RWPE1 (cell line): Measurements from ENCODE around the gene ARMC6.
"Not testable (repeated sequence)": the region's sequence is repeated elsewhere in the genome, so short reads cannot be mapped to it uniquely, and the experiment has no call there.

Experiments
- CTCF ChIA-PET: fragments of 350-600 bp; sonication (Branson Sonifier 250); formaldehyde crosslinking; extraction: SDS; loops from one replicate; lab custom pipeline; 2021; lab: Yijun Ruan, JAX
- POLR2A ChIA-PET: fragments of 400-600 bp; formaldehyde crosslinking; extraction: SDS; loops from one replicate; lab custom pipeline; 2020; ENCODE audit warnings: antibody characterized with exemption; ENCODE audit not compliant: low non-redundant PET; lab: Yijun Ruan, JAX
- DNase-seq: peaks from one replicate; pipeline ENCODE4 v3.0.0; 2012; ENCODE audit warnings: low spot score
- H3K27ac ChIP-seq: fragments of 450-650 bp; 2 replicates; pipeline ENCODE4 v1.5.1; 2017
- CTCF ChIP-seq: fragments of 450-650 bp; conservative IDR thresholded peaks from 2 replicates; pipeline ENCODE4 v1.5.1; 2017; ENCODE audit warnings: low read depth, mild to moderate bottlenecking

Gene ARMC6

GRCh38 chr19:19006213-19006612 is 27.2 kb upstream of the ARMC6 start:
- H3K27ac ChIP-seq, result peak overlapping the region; percentile 16; the same call in 1 of the 2 replicates
- no peak for TF ChIP-seq CTCF
- ChIA-PET CTCF (no interaction called here), POLR2A (no interaction called here)
- no peak for DNase-seq

GRCh38 chr19:19009951-19010350 is 23.5 kb upstream of the ARMC6 start:
- CTCF ChIA-PET, result no interaction called here
- POLR2A ChIA-PET, result no interaction called here
- TF ChIP-seq CTCF, result no peak
- DNase-seq, result no peak
- peak overlapping the region; percentile 54 for H3K27ac ChIP-seq

- no peak for DNase-seq
- H3K27ac ChIP-seq, result peak overlapping the region; percentile 54
- CTCF ChIA-PET, result no interaction called here
- POLR2A ChIA-PET, result no interaction called here
- TF ChIP-seq CTCF, result no peak
Measured at GRCh38 chr19:19010551-19010950, 22.9 kb upstream of the ARMC6 start.

- TF ChIP-seq CTCF, result no peak
- ChIA-PET POLR2A (no interaction called here), CTCF (no interaction called here)
- no peak overlapping the region for H3K27ac ChIP-seq
- DNase-seq, result no peak
Measured at GRCh38 chr19:19021115-19021514, 12.3 kb upstream of the ARMC6 start.

GRCh38 chr19:19022380-19022961 is 10.9 kb upstream of the ARMC6 start:
- ChIA-PET CTCF (interaction anchor here (0.6 to 0.7 kb wide), 2 partner anchors 493 to 566 kb away, joined by 4 to 5 read pairs; no protein-coding TSS in a partner anchor), POLR2A (no interaction called here)
- H3K27ac ChIP-seq, result peak overlapping the region; percentile 17
- no peak for DNase-seq
- no peak for TF ChIP-seq CTCF

GRCh38 chr19:19023376-19023775 is 10.0 kb upstream of the ARMC6 start:
- peak overlapping the region; percentile 54 for H3K27ac ChIP-seq
- DNase-seq, POLR2A ChIA-PET: not testable (repeated sequence)
- CTCF ChIA-PET, result interaction anchor here (0.6 kb wide), 1 partner anchor 565 kb away, joined by 4 read pairs; no protein-coding TSS in a partner anchor

GRCh38 chr19:19025861-19026260 is 7.5 kb upstream of the ARMC6 start:
- no peak for DNase-seq
- no peak for TF ChIP-seq CTCF
- CTCF ChIA-PET, result interaction anchor here (0.7 to 1.2 kb wide), 2 partner anchors 13 to 30 kb away, joined by 3 read pairs; no protein-coding TSS in a partner anchor
- POLR2A ChIA-PET, result no interaction called here
- no peak overlapping the region for H3K27ac ChIP-seq
